Mucosa of stomach (tissue), 1 donor: ENCODE measurements around the gene GNA15.

Source experiments
- H3K27me3 ChIP-seq: one replicate; pipeline ENCODE4 v1.7.0; 2013; ENCODE audit warnings: mild to moderate bottlenecking, low read length; ENCODE audit not compliant: control insufficient read depth, insufficient read depth
- H3K36me3 ChIP-seq: one replicate; pipeline ENCODE4 v1.7.0; 2013; ENCODE audit warnings: low read length; ENCODE audit not compliant: control insufficient read depth, insufficient read depth
- H3K4me1 ChIP-seq: one replicate; pipeline ENCODE4 v1.7.0; 2013; ENCODE audit warnings: mild to moderate bottlenecking, low read length; ENCODE audit not compliant: control insufficient read depth, insufficient read depth
- H3K4me3 ChIP-seq: one replicate; pipeline ENCODE4 v1.7.0; 2013; ENCODE audit warnings: low read length
- H3K9ac ChIP-seq: one replicate; pipeline ENCODE4 v1.7.0; 2013; ENCODE audit warnings: mild to moderate bottlenecking, low read length, moderate library complexity
- H3K9me3 ChIP-seq: one replicate; pipeline ENCODE4 v1.7.0; 2013; ENCODE audit warnings: mild to moderate bottlenecking, low read length, moderate library complexity; ENCODE audit not compliant: control insufficient read depth
- donor health status: Pancreatic carcinoma.

Gene GNA15

DNA sequence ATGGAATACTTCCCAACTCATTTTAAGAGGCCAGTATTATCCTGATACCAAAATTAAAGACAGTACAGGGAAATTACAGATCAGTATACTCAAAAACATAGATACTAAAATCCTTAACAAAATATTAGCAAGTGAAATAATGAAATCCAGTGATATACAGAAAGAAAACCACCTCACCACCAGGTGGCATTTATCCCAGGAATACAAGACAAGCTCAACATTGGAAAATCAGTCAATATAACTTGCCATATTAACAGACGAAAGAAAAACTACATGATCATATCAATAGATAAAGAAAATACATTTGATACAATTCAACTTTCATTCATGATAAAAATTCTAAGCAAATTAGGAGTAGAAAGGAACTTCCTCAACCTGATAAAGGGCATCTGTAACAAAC lies 6.7 kb upstream of the GNA15 start:
- Histone ChIP-seq H3K9me3 (no peaks in the 10 kb centered on the region), H3K4me3 (no peak overlapping the region), H3K9ac (no peak overlapping the region), H3K36me3 (no peaks in the 10 kb centered on the region), H3K27me3 (no peaks in the 10 kb centered on the region), H3K4me1 (peaks cover 4% of the 10 kb centered on the region)

GRCh38 chr19:3131168-3131567 lies 4.7 kb upstream of the GNA15 start:
- no peaks in the 10 kb centered on the region for H3K36me3 ChIP-seq
- H3K27me3 ChIP-seq, result no peaks in the 10 kb centered on the region
- no peaks in the 10 kb centered on the region for H3K9me3 ChIP-seq
- peaks cover 5% of the 10 kb centered on the region for H3K4me1 ChIP-seq
- no peak overlapping the region for H3K9ac ChIP-seq
- no peak overlapping the region for H3K4me3 ChIP-seq

- peak overlapping the region; percentile 9 for H3K9ac ChIP-seq
Observed at GRCh38 chr19:3132971-3133792, 2.7 kb upstream of the GNA15 start.

GRCh38 chr19:3133793-3134116 lies 2.1 kb upstream of the GNA15 start:
- Histone ChIP-seq H3K9me3 (no peaks in the 10 kb centered on the region), H3K27me3 (no peaks in the 10 kb centered on the region), H3K4me3 (no peak overlapping the region), H3K4me1 (peaks cover 15% of the 10 kb centered on the region), H3K36me3 (no peaks in the 10 kb centered on the region), H3K9ac (no peak overlapping the region)

More at GRCh38 chr19:3132971-3133792, 2.7 kb upstream of the GNA15 start:
- H3K4me1 ChIP-seq, result peaks cover 15% of the 10 kb centered on the region
- H3K27me3 ChIP-seq, result no peaks in the 10 kb centered on the region
- no peak overlapping the region for H3K4me3 ChIP-seq
- no peaks in the 10 kb centered on the region for H3K36me3 ChIP-seq
- no peaks in the 10 kb centered on the region for H3K9me3 ChIP-seq

DNA sequence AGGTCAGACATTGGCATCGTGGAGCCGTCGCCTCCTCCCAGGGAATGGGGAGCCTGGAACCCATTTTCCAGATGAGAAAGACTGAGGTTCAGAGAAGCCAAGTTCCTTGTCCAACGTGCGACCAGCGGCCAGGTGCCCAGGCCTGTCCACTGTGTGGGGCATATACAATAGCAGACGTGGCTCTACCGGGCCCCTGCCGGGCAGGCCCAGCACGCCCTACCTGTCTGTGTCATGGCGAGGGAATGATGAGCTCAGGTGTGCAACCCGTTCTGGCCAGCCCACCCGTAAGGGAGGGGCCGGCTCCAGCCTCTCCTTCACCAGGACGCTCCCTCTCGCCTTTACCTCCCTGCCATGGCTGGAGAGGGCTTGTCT lies 837 bp downstream of the GNA15 start:
- peak overlapping the region; percentile 41 for H3K4me3 ChIP-seq
- peak overlapping the region; percentile 84 for H3K9ac ChIP-seq
- H3K9me3 ChIP-seq, result no peaks in the 10 kb centered on the region
- H3K36me3 ChIP-seq, result no peaks in the 10 kb centered on the region
- no peaks in the 10 kb centered on the region for H3K27me3 ChIP-seq
- H3K4me1 ChIP-seq, result peaks cover 19% of the 10 kb centered on the region

GRCh38 chr19:3137119-3137518 lies 1.3 kb downstream of the GNA15 start:
- Histone ChIP-seq H3K9ac (peak overlapping the region; percentile 84), H3K9me3 (no peaks in the 10 kb centered on the region), H3K4me3 (no peak overlapping the region), H3K4me1 (peaks cover 23% of the 10 kb centered on the region), H3K27me3 (no peaks in the 10 kb centered on the region), H3K36me3 (no peaks in the 10 kb centered on the region)

DNA sequence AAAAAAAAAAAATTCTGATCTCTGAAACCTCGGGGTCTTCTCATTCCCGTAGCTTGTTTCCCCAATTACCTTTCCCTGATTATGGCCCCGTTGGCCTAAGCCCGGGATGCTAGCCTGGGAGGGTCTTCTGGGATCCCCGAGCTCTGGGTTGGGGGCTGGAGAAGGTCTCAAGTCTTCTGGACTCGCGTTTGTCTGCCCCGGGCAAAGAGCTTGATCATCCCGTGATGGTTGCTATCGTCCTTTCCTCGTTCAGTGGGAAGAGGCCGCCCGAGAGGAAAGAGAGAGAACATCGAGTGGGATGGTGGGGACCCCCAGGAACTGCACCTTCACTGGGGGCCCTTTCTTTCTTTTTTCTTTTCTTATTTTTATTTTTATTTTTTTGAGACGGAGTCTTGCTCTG lies 2.4 kb downstream of the GNA15 start:
- no peaks in the 10 kb centered on the region for H3K27me3 ChIP-seq
- H3K36me3 ChIP-seq, result no peaks in the 10 kb centered on the region
- no peak overlapping the region for H3K4me3 ChIP-seq
- H3K9ac ChIP-seq, result no peak overlapping the region
- H3K9me3 ChIP-seq, result no peaks in the 10 kb centered on the region
- H3K4me1 ChIP-seq, result peaks cover 27% of the 10 kb centered on the region

- Histone ChIP-seq H3K4me1 (peaks cover 24% of the 10 kb centered on the region), H3K36me3 (no peaks in the 10 kb centered on the region), H3K4me3 (no peak overlapping the region), H3K9me3 (no peaks in the 10 kb centered on the region), H3K9ac (no peak overlapping the region), H3K27me3 (no peaks in the 10 kb centered on the region)
Observed at GRCh38 chr19:3140667-3141038, 4.8 kb downstream of the GNA15 start.

- Histone ChIP-seq H3K9me3 (no peaks in the 10 kb centered on the region), H3K9ac (no peak overlapping the region), H3K27me3 (no peaks in the 10 kb centered on the region), H3K36me3 (no peaks in the 10 kb centered on the region), H3K4me1 (peaks cover 12% of the 10 kb centered on the region), H3K4me3 (no peak overlapping the region)
Observed at GRCh38 chr19:3142292-3142670, 6.4 kb downstream of the GNA15 start.

GRCh38 chr19:3142781-3143337 lies 7.0 kb downstream of the GNA15 start:
- Histone ChIP-seq H3K4me3 (no peak overlapping the region), H3K9me3 (no peaks in the 10 kb centered on the region), H3K27me3 (no peaks in the 10 kb centered on the region), H3K36me3 (no peaks in the 10 kb centered on the region), H3K9ac (no peak overlapping the region), H3K4me1 (peaks cover 12% of the 10 kb centered on the region)

DNA sequence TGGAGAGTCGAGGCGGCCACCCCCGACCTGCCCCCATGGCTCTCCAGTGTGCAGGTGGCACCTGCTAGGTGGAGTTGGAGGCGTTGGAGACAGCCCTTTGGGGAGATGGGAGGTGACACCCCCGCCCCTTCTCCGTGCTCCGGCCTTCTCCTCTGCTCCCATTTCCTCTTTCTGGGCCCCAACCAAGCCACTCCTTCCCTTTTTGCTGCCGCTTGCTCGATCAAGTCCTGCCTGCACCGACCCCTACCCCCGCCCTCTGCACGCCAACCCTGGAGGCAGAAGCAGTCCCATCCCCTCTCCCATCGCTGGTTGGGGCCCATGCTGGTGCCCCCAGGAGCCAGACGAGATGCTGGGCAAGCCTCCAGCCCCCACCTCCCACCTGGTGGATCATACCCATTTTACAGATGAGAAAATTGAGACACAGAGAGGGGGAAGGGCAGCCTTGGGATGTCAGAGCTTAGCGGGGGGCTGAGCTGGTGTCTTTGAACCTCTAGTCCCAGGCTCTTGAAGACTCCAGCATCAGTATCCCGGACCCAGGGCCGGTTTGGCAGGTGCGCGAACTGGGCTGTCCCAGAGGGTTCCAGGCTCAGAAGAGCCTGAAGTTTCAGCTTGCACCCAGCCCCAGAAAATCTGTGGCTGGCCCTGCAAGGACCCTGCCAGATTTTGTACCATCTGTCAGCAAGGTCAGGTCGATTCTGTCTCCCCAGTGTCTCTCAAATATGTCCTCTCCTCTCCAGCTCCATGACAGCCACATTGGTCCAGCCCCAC lies 10.3 kb downstream of the GNA15 start:
- H3K9me3 ChIP-seq, result no peaks in the 10 kb centered on the region
- no peaks in the 10 kb centered on the region for H3K27me3 ChIP-seq
- H3K4me1 ChIP-seq, result peaks cover 12% of the 10 kb centered on the region
- no peak overlapping the region for H3K4me3 ChIP-seq
- no peaks in the 10 kb centered on the region for H3K36me3 ChIP-seq
- H3K9ac ChIP-seq, result no peak overlapping the region

GRCh38 chr19:3146677-3147100 lies 10.9 kb downstream of the GNA15 start:
- H3K4me1 ChIP-seq, result peaks cover 9% of the 10 kb centered on the region
- H3K27me3 ChIP-seq, result no peaks in the 10 kb centered on the region
- no peak overlapping the region for H3K4me3 ChIP-seq
- H3K36me3 ChIP-seq, result no peaks in the 10 kb centered on the region
- H3K9ac ChIP-seq, result no peak overlapping the region
- no peaks in the 10 kb centered on the region for H3K9me3 ChIP-seq
